H54 (cell line): Measurements from ENCODE around the gene GADL1.

ENCODE experiments used
- DNase-seq: peaks from one replicate; pipeline ENCODE4 v3.0.0; 2011; ENCODE audit warnings: low spot score, mixed read lengths; ENCODE audit not compliant: insufficient read length
- FAIRE-seq: peaks from 3 replicates; lab custom pipeline; 2011; peaks lifted over from hg19 to GRCh38; lab: Jason Lieb, UNC
- POLR2A ChIP-seq: IDR thresholded peaks from 2 replicates; pipeline ENCODE4 v1.6.1; 2011; ENCODE audit warnings: low read depth, mild to moderate bottlenecking, low read length

Gene GADL1

GRCh38 chr3:30676424-30677346 is 217.8 kb downstream of the GADL1 start:
- no peak for FAIRE-seq

More at GRCh38 chr3:30676424-30677346, 217.8 kb downstream of the GADL1 start:
- no peak for TF ChIP-seq POLR2A
- DNase-seq: no peak
